HepG2 (cell line): ENCODE results near the gene PGAP3. TPM values are rescaled to one million over a fixed set of nuclear protein-coding genes. Genes with fewer than 3 reads are reported as not detected.

Source experiments
- AGO1 ChIP-seq: fragments of 200-400 bp; formaldehyde crosslinking; IDR thresholded peaks from 2 replicates; pipeline ENCODE4 v1.6.1; 2017; ENCODE audit warnings: mild to moderate bottlenecking, low read depth, low read length, moderate library complexity; ENCODE audit not compliant: poor library complexity, severe bottlenecking
- CHD4 ChIP-seq: fragments of 200-600 bp; sonication (generic); IDR thresholded peaks from 2 replicates; pipeline ENCODE4 v1.7.0; 2017; ENCODE audit warnings: mild to moderate bottlenecking, low read length, borderline replicate concordance
- DNMT1 ChIP-seq: sonication (generic); formaldehyde crosslinking; IDR thresholded peaks from 2 replicates; pipeline ENCODE4 v1.5.1; 2020; ENCODE audit warnings: mild to moderate bottlenecking, missing genetic modification reagents
- GATAD2A ChIP-seq: IDR thresholded peaks from 2 replicates; pipeline ENCODE4 v1.6.1; 2016
- HNRNPK ChIP-seq: fragments of 200-400 bp; formaldehyde crosslinking; IDR thresholded peaks from 2 replicates; pipeline ENCODE4 v1.6.1; 2018; ENCODE audit warnings: low read length, low read depth, moderate library complexity, mild to moderate bottlenecking; ENCODE audit not compliant: poor library complexity, severe bottlenecking
- HNRNPL ChIP-seq: fragments of 200-400 bp; formaldehyde crosslinking; IDR thresholded peaks from 2 replicates; pipeline ENCODE4 v1.6.1; 2017; ENCODE audit warnings: mild to moderate bottlenecking, low read depth, low read length
- KDM5A ChIP-seq: fragments of 200-600 bp; sonication (generic); IDR thresholded peaks from 2 replicates; pipeline ENCODE4 v1.7.0; 2018; ENCODE audit warnings: antibody characterized with exemption, mild to moderate bottlenecking, low read length, borderline replicate concordance
- KLF6 ChIP-seq: IDR thresholded peaks from 2 replicates; pipeline ENCODE4 v1.8.0; 2016; ENCODE audit warnings: missing biosample characterization, missing genetic modification reagents
- MBD4 ChIP-seq: IDR thresholded peaks from 2 replicates; pipeline ENCODE4 v1.6.1; 2012; ENCODE audit warnings: low read length, inconsistent platforms, borderline replicate concordance
- SRSF4 ChIP-seq: fragments of 200-400 bp; formaldehyde crosslinking; IDR thresholded peaks from one replicate; pipeline ENCODE4 v1.6.1; 2018; ENCODE audit warnings: mild to moderate bottlenecking, low read depth, low read length, moderate library complexity; ENCODE audit not compliant: poor library complexity, severe bottlenecking
- TAF1 ChIP-seq: sonication (generic); formaldehyde crosslinking; IDR thresholded peaks from 2 replicates; pipeline ENCODE4 v1.4.0; 2020; ENCODE audit warnings: missing genetic modification reagents
- TBP ChIP-seq: sonication (generic); formaldehyde crosslinking; IDR thresholded peaks from 2 replicates; pipeline ENCODE4 v1.5.0; 2020; ENCODE audit warnings: missing genetic modification reagents
- THAP11 ChIP-seq: IDR thresholded peaks from 2 replicates; pipeline ENCODE4 v1.6.1; 2016; ENCODE audit warnings: missing biosample characterization, missing genetic modification reagents
- YEATS2 ChIP-seq: sonication (generic); formaldehyde crosslinking; IDR thresholded peaks from 2 replicates; pipeline ENCODE4 v1.4.0; 2020; ENCODE audit warnings: missing genetic modification reagents, borderline replicate concordance
- ZNF10 ChIP-seq: sonication (generic); formaldehyde crosslinking; IDR thresholded peaks from 2 replicates; pipeline ENCODE4 v1.4.0; 2020; ENCODE audit warnings: mild to moderate bottlenecking, low read depth, missing genetic modification reagents, borderline replicate concordance
- ZNF34 ChIP-seq: sonication (generic); formaldehyde crosslinking; IDR thresholded peaks from 2 replicates; pipeline ENCODE4 v1.4.0; 2020; ENCODE audit warnings: mild to moderate bottlenecking, missing genetic modification reagents, borderline replicate concordance
- ZNF557 ChIP-seq: sonication (generic); formaldehyde crosslinking; IDR thresholded peaks from 2 replicates; pipeline ENCODE4 v1.4.0; 2020; ENCODE audit warnings: missing genetic modification reagents
- ZNF746 ChIP-seq: sonication (generic); formaldehyde crosslinking; IDR thresholded peaks from 2 replicates; pipeline ENCODE4 v1.8.0; 2022; ENCODE audit warnings: mild to moderate bottlenecking, missing genetic modification reagents
- ZNF790 ChIP-seq: sonication (generic); formaldehyde crosslinking; IDR thresholded peaks from 2 replicates; pipeline ENCODE4 v1.8.0; 2022; ENCODE audit warnings: missing genetic modification reagents, mild to moderate bottlenecking, borderline replicate concordance
- ZNF878 ChIP-seq: sonication (generic); formaldehyde crosslinking; IDR thresholded peaks from 2 replicates; pipeline ENCODE4 v1.8.1; 2023; ENCODE audit warnings: mild to moderate bottlenecking, missing genetic modification reagents, moderate library complexity
- ZZZ3 ChIP-seq: sonication (generic); formaldehyde crosslinking; IDR thresholded peaks from 2 replicates; pipeline ENCODE4 v1.4.0; 2020; ENCODE audit warnings: missing genetic modification reagents, mild to moderate bottlenecking, borderline replicate concordance
- polyA plus RNA-seq, 8 experiments: library from polyadenylated mRNA; depleted of rRNA in 3 of 8; stranded (reverse) in 7 of 8; unstranded in 1 of 8; fragments of >200 nt; fragmentation: Illumina TruSeq in 4 of 8; extraction: Trizol in 4 of 8; gene quantifications; 2 replicates each; pipeline versions ENCODE4 v1.2.1 to v1.2.3, GENCODE V29; 2011 to 2016; ENCODE audit warnings: low read depth in 4 of 8, missing spikeins in 1 of 8, mixed read lengths in 1 of 8; ENCODE audit not compliant: insufficient read depth in 1 of 8
- total RNA-seq, 5 experiments: library from RNA; depleted of rRNA; stranded (reverse); fragments of >200 nt; fragmentation: Illumina TruSeq; extraction: Trizol; gene quantifications; 2 replicates each; pipeline ENCODE4 v1.2.3, GENCODE V29; 2016; ENCODE audit warnings: low read depth in 1 of 5
- TF ChIP-seq, protein P1 (sequence below): sonication (generic); formaldehyde crosslinking; IDR thresholded peaks from 2 replicates; pipeline ENCODE4 v1.9.0; 2021; ENCODE audit warnings: missing genetic modification reagents, borderline replicate concordance
- TF ChIP-seq, protein P2 (sequence below): sonication (generic); formaldehyde crosslinking; IDR thresholded peaks from 2 replicates; pipeline ENCODE4 v1.8.0; 2022; ENCODE audit warnings: mild to moderate bottlenecking, missing genetic modification reagents, moderate library complexity
- TF ChIP-seq, protein P3 (sequence below): sonication (generic); formaldehyde crosslinking; IDR thresholded peaks from 2 replicates; pipeline ENCODE4 v1.8.0; 2022; ENCODE audit warnings: missing genetic modification reagents, mild to moderate bottlenecking, borderline replicate concordance
- TF ChIP-seq, protein P4 (sequence below): IDR thresholded peaks from 2 replicates; pipeline ENCODE4 v1.6.1; 2016; ENCODE audit warnings: control low read depth

Gene PGAP3
- total and polyA plus RNA-seq, 2 of the 13 experiments (the other 11 are each of a cell fraction or from before 2014, with no cell fraction given): 11.9 to 14.6 TPM

GRCh38 chr17:39736319-39737165 is 48.7 kb upstream of the PGAP3 start (continued):
- TF ChIP-seq THAP11 (CRISPR knock-in tag) (peak; percentile 66), TBP (no peak), HNRNPL (peak; percentile 68; the same call in 1 of the 2 replicates), YEATS2 (peak; percentile 15; the same call in 1 of the 2 replicates), GATAD2A (CRISPR knock-in tag) (peak; percentile 94), DNMT1 (CRISPR knock-in tag) (no peak), ZNF10 (CRISPR knock-in tag) (no peak), ZNF34 (no peak), TAF1 (CRISPR knock-in tag) (no peak), AGO1 (no peak), ZNF790 (CRISPR knock-in tag) (no peak), KLF6 (no peak), KDM5A (no peak), HNRNPK (no peak), ZNF878 (peak; percentile 25; the same call in 1 of the 2 replicates), ZZZ3 (CRISPR knock-in tag) (no peak), SRSF4 (no peak), ZNF746 (peak; percentile 93), ZNF557 (CRISPR knock-in tag) (no peak), MBD4 (no peak), CHD4 (0 out of 2 replicates have a peak, but pooled peaks have one; percentile 65)
- TF ChIP-seq, protein P1, sequence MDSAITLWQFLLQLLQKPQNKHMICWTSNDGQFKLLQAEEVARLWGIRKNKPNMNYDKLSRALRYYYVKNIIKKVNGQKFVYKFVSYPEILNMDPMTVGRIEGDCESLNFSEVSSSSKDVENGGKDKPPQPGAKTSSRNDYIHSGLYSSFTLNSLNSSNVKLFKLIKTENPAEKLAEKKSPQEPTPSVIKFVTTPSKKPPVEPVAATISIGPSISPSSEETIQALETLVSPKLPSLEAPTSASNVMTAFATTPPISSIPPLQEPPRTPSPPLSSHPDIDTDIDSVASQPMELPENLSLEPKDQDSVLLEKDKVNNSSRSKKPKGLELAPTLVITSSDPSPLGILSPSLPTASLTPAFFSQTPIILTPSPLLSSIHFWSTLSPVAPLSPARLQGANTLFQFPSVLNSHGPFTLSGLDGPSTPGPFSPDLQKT (CRISPR knock-in tag): no peak
- TF ChIP-seq, protein P2, sequence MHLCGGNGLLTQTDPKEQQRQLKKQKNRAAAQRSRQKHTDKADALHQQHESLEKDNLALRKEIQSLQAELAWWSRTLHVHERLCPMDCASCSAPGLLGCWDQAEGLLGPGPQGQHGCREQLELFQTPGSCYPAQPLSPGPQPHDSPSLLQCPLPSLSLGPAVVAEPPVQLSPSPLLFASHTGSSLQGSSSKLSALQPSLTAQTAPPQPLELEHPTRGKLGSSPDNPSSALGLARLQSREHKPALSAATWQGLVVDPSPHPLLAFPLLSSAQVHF (CRISPR knock-in tag): no peak
- TF ChIP-seq, protein P3, sequence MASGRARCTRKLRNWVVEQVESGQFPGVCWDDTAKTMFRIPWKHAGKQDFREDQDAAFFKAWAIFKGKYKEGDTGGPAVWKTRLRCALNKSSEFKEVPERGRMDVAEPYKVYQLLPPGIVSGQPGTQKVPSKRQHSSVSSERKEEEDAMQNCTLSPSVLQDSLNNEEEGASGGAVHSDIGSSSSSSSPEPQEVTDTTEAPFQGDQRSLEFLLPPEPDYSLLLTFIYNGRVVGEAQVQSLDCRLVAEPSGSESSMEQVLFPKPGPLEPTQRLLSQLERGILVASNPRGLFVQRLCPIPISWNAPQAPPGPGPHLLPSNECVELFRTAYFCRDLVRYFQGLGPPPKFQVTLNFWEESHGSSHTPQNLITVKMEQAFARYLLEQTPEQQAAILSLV (CRISPR knock-in tag): no peak
- TF ChIP-seq, protein P4, sequence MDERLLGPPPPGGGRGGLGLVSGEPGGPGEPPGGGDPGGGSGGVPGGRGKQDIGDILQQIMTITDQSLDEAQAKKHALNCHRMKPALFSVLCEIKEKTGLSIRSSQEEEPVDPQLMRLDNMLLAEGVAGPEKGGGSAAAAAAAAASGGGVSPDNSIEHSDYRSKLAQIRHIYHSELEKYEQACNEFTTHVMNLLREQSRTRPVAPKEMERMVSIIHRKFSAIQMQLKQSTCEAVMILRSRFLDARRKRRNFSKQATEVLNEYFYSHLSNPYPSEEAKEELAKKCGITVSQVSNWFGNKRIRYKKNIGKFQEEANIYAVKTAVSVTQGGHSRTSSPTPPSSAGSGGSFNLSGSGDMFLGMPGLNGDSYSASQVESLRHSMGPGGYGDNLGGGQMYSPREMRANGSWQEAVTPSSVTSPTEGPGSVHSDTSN (CRISPR knock-in tag): peak; percentile 76
